Measurements from ENCODE around the gene GFY.

GFY gene

GRCh38 chr19:49389406-49389805 is 35.8 kb upstream of the GFY start:
- in situ Hi-C loops (cut with MboI; ENCODE audit: low sequenced_read_pairs, unreplicated experiment), result no loop called here
- TF ChIP-seq CTCF (IDR thresholded peaks at IDR 0.05; ENCODE audit: borderline replicate concordance, control extremely low read depth, extremely low read depth, insufficient read depth, missing control alignments), result no peak
- DNase-seq (ENCODE audit: low spot score), result no peak

GRCh38 chr19:49390131-49390928 is 34.9 kb upstream of the GFY start:
- in situ Hi-C loops (cut with MboI; ENCODE audit: low sequenced_read_pairs, unreplicated experiment), result no loop called here
- DNase-seq (ENCODE audit: low spot score), result no peak
- no peak for TF ChIP-seq CTCF (IDR thresholded peaks at IDR 0.05; ENCODE audit: borderline replicate concordance, control extremely low read depth, extremely low read depth, insufficient read depth, missing control alignments)

- in situ Hi-C loops (cut with MboI; ENCODE audit: low sequenced_read_pairs, unreplicated experiment), result no loop called here
- DNase-seq (ENCODE audit: low spot score), result no peak
Measured at GRCh38 chr19:49390929-49391359, 34.2 kb upstream of the GFY start.

GRCh38 chr19:49391581-49392399 is 33.4 kb upstream of the GFY start:
- peak; percentile 86 for DNase-seq (ENCODE audit: low spot score)
- peak; percentile 83 for TF ChIP-seq CTCF (IDR thresholded peaks at IDR 0.05; ENCODE audit: borderline replicate concordance, control extremely low read depth, extremely low read depth, insufficient read depth, missing control alignments)
- in situ Hi-C loops (cut with MboI; ENCODE audit: low sequenced_read_pairs, unreplicated experiment), result no loop called here

More at GRCh38 chr19:49390929-49391359, 34.2 kb upstream of the GFY start:
- no peak for TF ChIP-seq CTCF (IDR thresholded peaks at IDR 0.05; ENCODE audit: borderline replicate concordance, control extremely low read depth, extremely low read depth, insufficient read depth, missing control alignments)

GRCh38 chr19:49393881-49394280 is 31.3 kb upstream of the GFY start:
- in situ Hi-C loops (cut with MboI; ENCODE audit: low sequenced_read_pairs, unreplicated experiment), result no loop called here
- TF ChIP-seq CTCF (IDR thresholded peaks at IDR 0.05; ENCODE audit: borderline replicate concordance, control extremely low read depth, extremely low read depth, insufficient read depth, missing control alignments), result no peak
- no peak for DNase-seq (ENCODE audit: low spot score)

GRCh38 chr19:49395581-49396407 is 29.4 kb upstream of the GFY start:
- TF ChIP-seq CTCF (IDR thresholded peaks at IDR 0.05; ENCODE audit: borderline replicate concordance, control extremely low read depth, extremely low read depth, insufficient read depth, missing control alignments), result no peak
- in situ Hi-C loops (cut with MboI; ENCODE audit: low sequenced_read_pairs, unreplicated experiment), result no loop called here
- DNase-seq (ENCODE audit: low spot score), result no peak
